Fibroblast of the aortic adventitia (primary cell): ENCODE measurements around the gene RPGR. TPM values are rescaled to one million over a fixed set of nuclear protein-coding genes. Genes with fewer than 3 reads are reported as not detected.
A peak's percentile ranks its signal among the peaks of the same experiment; 100 is the strongest.

ENCODE experiments used
- DNase-seq: peaks from one replicate; pipeline ENCODE4 v3.0.0-alpha.2; 2010; ENCODE audit warnings: low read depth
- H3K4me3 ChIP-seq: 2 replicates; pipeline ENCODE4 v1.5.1; 2011; ENCODE audit warnings: low read depth, mild to moderate bottlenecking, control low read depth, low read length, moderate library complexity
- total RNA-seq: library from RNA; depleted of rRNA; stranded (reverse); fragments of >200 nt; gene quantifications from 2 replicates; pipeline ENCODE4 v1.2.3, GENCODE V29; 2012; ENCODE audit warnings: low replicate concordance
- TF ChIP-seq, protein P1 (sequence below): IDR thresholded peaks from 2 replicates; pipeline ENCODE4 v1.5.1; 2011; ENCODE audit warnings: mild to moderate bottlenecking, low read length, control low read depth, inconsistent platforms; ENCODE audit not compliant: insufficient read depth

Gene RPGR
- total RNA-seq, 1 donor, result 8.6 TPM

GRCh38 chrX:38275615-38276014 is 51.7 kb downstream of the RPGR start:
- TF ChIP-seq, protein P1, sequence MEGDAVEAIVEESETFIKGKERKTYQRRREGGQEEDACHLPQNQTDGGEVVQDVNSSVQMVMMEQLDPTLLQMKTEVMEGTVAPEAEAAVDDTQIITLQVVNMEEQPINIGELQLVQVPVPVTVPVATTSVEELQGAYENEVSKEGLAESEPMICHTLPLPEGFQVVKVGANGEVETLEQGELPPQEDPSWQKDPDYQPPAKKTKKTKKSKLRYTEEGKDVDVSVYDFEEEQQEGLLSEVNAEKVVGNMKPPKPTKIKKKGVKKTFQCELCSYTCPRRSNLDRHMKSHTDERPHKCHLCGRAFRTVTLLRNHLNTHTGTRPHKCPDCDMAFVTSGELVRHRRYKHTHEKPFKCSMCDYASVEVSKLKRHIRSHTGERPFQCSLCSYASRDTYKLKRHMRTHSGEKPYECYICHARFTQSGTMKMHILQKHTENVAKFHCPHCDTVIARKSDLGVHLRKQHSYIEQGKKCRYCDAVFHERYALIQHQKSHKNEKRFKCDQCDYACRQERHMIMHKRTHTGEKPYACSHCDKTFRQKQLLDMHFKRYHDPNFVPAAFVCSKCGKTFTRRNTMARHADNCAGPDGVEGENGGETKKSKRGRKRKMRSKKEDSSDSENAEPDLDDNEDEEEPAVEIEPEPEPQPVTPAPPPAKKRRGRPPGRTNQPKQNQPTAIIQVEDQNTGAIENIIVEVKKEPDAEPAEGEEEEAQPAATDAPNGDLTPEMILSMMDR, result no peak
- DNase-seq, result peak; percentile 84
- H3K4me3 ChIP-seq, result no peak overlapping the region

GRCh38 chrX:38273453-38273852 is 53.9 kb downstream of the RPGR start:
- DNase-seq, result no peak
- no peak overlapping the region for H3K4me3 ChIP-seq
- TF ChIP-seq, protein P1, result no peak

DNA sequence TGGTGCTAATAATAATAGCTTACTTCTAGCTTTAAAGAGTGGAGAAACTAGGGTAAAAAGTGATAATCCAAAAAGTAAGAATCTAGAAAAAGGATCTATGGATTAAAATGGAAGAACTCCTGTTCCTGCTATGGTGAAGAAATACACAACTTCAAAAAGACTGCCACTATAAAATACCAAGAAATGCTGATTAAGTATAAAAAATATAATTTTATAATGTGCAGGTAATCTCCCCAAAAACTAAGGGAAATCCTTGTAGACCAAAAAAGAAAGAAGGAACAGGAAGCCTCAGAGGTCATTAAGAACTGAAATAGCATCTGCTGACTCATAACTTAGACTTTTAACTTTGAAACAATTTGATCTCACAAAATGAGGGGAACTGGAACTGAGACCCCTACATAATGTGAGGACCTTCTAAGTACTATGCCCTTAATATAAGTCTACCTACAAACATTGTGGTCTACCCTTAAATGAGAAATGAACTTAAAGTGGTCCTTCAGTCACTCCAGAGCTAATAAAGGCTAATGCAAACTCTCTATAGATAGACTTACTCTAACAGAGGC is 56.1 kb downstream of the RPGR start:
- H3K4me3 ChIP-seq, result no peak overlapping the region
- DNase-seq, result no peak
- TF ChIP-seq, protein P1, result no peak

DNA sequence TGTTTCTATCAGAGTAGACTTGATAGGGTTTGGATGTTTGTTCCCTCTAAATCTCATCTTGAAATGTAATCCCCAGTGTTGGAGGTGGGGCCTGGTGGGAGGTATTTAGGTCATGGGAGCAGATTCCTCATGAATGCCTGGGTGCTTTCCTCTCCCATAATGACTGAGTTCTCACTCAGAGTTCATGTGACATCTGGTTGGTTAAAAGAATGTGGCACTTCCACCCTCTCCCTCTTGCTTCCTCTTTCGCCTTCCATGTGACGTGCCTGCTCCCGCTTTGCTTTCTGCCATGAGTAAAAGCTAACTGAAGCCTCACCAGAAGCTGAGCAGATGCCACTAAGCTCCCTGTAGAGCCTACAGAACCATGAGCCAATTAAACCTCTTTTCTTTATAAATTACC is 59.3 kb downstream of the RPGR start:
- no peak overlapping the region for H3K4me3 ChIP-seq
- DNase-seq, result no peak
- TF ChIP-seq, protein P1, result no peak

DNA sequence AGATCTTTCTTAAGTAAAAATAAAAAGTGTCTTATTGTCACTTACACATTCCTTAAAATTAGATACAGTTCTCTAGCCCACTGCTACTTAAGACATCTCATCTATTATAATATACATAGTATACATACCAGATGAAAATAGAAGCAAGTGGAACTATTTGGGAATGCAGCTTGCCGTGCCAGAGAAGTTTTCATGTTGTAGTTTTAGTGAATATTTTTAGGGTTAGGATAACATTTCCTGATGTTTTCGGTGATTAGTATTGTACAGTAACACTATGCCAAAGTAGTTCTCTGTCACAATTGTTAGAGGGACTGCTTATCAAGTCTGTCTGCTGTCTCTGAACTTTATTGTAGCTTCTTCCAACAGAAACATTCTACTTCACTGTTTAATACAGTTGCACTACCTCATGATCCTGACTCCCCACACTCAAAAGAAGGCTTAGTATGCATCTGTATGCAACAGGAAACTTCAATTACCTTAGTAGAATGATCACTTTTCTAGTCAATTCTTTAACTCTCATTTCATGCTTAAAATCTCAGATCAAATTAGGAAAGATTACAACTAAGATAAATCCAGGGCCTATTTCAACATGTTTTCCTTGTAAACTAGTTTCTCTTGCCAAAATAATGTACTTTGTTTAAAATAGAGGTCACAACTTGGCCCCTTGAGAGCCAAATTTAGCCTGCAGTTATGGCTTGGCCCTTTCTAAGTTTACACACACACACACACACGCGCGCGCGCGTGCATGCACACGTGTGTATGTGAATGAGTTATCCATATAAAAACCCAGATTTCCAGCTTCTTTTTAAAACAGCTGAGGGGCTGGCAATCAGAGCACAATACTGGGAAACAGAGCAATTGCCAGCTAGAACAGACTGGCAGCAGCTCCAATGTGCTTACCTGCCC is 64.3 kb downstream of the RPGR start:
- DNase-seq, result peak; percentile 62
- no peak overlapping the region for H3K4me3 ChIP-seq
- TF ChIP-seq, protein P1, result no peak

GRCh38 chrX:38260231-38260630 is 67.1 kb downstream of the RPGR start:
- DNase-seq, result no peak
- H3K4me3 ChIP-seq, result no peak overlapping the region
- TF ChIP-seq, protein P1, result peak; percentile 30
